ENCODE data around the gene SAFB.

SAFB gene

GRCh38 chr19:5628919-5629481, 6.1 kb downstream of the SAFB start:
- no peak for DNase-seq

- DNase-seq = no peak
Measured at GRCh38 chr19:5631567-5632240, 8.8 kb downstream of the SAFB start.

DNA sequence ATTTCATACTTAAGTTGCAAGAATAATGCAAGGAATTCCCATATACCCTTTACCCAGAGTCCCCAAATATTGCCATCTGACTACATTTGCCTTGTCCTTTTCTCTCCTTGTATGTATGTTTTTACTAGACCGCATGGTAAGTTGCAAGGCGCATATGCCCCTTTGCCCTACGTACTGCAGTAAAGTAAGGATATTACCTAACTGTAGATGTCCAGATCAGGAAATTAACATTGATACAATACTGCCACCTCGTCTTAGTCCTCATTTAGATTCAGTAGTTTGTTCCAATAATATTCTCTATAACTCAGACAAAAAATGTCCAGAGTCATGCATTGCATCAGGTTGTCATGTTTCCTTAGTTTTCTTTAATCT, 9.3 kb downstream of the SAFB start:
- DNase-seq = no peak

DNA sequence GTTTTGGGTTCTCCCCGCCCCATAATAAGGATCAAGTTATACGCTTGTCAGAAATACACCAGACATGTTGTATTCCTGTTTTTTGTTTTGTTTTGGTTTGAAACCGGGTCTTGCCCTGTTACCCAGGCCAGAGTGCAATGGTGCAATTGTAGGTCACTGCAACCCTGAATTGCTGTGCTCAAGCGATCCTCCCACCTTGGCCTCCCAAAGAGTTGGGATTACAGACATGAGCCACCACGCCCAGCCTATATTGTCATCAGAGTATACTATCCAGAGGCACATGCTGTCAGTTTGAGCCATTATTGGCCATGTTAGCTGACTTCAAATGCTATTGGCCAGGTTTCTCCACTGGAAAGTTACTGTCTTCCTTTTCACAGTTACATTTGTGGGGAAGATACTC, 9.8 kb downstream of the SAFB start:
- DNase-seq = no peak

- DNase-seq = no peak
Measured at GRCh38 chr19:5635427-5635826, 12.5 kb downstream of the SAFB start.

- no peak for DNase-seq
Measured at GRCh38 chr19:5637971-5638370, 15.1 kb downstream of the SAFB start.

DNA sequence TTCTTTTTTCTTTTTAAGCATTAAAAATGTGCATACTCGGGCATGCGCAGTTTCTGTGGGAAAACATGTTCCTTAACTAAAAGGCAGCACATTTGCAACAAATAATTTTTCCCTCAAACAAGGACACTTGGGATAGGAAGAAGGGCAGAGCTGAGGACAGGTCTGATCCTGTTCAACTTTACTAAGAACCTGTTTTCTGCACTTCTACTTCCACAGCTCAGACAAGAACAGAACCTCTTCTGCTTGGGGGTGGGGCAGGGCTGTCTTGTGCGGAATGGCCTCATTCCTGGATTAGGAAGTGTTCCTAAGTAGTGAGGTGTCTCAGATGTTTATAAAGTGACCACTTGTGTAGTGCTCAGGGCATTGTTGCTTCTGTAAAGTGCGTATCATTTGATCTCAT, 18.3 kb downstream of the SAFB start:
- DNase-seq = no peak

DNA sequence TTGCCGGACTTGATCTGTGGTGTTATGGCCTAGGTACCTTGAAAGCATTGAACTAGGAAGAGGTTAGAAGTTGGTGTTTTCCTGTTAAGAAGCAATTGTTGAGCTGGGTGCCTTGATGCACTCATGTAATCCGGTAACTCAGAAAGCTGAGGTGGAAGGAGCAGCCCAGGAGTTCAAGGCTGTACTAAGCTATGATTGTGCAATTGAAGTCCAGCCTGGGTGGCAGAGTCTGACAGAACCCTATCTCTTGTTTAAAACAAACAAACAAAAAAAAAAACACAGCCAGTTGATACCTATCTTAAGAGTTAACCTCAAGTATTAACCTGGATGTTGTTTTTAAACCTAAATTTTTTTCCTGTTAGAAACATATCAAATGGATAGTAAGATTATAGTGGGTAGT, 19.3 kb downstream of the SAFB start:
- no peak for DNase-seq

GRCh38 chr19:5643060-5643459, 20.2 kb downstream of the SAFB start:
- DNase-seq = no peak

- DNase-seq = no peak
Measured at GRCh38 chr19:5644037-5644436, 21.2 kb downstream of the SAFB start.

DNA sequence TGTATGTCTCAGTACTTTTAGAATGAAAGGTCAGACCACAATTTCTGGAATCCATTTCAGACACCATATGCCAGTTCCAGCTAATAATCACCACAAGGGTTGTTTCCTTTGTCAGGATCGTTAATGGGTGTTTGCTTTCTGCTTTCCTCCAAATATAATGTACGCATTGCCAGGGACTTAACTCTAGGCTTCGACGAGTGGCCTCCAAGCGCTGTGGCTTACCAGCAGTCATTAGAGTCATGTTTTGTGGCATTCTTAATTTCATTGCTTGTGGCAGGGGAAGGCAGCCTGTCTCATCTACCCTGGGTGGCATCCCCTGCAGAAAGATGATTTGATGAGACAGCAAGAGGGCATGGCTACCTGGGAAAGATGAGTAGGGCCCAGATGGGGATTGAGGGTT, 22.5 kb downstream of the SAFB start:
- DNase-seq = no peak

DNA sequence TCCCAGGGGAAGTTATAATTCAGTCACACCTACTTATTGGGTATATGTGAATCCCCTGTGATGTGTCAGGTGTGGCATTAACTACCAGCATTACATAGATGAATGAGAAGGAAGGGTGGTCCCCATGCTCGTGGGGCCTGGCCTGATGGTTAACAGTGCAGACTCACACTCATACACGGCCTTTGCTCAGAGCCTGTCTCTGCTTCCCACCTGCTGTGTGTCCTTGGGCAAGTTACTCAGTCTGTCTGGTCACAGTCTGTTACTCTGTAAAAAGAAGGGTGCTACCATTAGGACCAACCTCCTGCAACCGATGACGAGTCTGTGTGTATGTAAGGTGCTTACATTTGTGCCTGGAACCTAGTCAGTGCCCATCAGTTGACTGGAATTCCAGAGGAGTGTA, 23.8 kb downstream of the SAFB start:
- DNase-seq = no peak

DNA sequence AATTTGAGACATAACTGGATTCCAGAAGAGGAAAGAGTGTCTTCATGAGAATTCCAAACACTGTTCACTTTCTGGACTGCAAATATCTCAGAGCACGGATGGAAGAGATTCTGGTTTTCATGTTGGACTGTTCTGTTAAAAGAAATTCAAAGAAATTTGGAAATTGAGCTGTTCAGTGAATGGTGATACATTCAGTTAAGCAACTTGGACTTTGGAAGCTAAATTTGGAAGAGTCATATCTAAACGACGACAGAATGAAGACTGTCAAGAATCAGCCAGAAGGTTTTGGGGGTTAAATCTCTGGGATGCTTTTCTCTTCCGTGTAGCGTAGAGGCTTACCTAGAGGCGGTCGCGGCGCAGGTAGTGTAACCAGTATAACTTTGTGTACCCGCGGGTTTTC, 25.6 kb downstream of the SAFB start:
- DNase-seq = no peak

DNA sequence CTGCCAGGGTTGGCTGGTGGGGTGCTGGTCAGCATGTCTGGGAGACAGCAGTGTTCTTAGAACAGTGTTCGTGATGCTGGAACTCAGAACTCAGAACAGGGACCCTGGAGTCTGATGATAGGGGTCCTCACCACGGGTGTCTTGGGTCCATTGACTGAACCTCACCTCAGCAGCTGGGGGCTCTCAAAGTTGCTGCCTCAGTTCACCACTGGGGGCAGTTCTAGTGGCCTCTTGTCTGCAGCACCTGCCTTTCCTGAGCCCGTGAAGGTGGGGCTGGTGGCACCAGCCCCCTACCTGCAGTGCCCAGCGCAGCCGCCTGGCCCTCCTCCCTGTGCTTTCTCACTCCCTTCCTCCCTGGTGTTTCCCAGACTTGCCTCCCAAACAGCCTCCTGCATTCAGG, 28.5 kb downstream of the SAFB start:
- DNase-seq = no peak

- no peak for DNase-seq
Measured at GRCh38 chr19:5652261-5652660, 29.4 kb downstream of the SAFB start.

DNA sequence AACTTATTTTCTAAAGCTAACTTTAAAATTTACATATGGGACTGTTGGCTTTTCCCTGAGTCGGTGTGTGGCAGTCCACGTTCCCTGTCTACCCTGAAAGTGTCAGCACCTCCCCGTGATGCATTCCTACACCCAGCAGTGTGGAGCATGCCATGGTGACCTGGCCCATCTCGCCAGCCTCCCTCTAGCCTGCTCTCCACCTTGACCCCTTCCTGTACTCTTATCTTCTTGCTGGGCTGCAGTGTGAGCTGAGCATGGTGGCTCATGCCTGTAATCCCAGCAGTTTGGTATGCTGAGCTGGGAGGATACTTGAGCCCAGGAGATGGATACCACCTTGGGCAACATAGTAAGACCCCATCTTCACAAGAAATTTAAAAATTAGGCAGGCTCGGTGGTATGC, 32.0 kb downstream of the SAFB start:
- no peak for DNase-seq

GRCh38 chr19:5655412-5655811, 32.5 kb downstream of the SAFB start:
- no peak for DNase-seq

- no peak for DNase-seq
Measured at GRCh38 chr19:5661483-5661882, 38.6 kb downstream of the SAFB start.

- DNase-seq = no peak
Measured at GRCh38 chr19:5663904-5664303, 41.0 kb downstream of the SAFB start.

DNA sequence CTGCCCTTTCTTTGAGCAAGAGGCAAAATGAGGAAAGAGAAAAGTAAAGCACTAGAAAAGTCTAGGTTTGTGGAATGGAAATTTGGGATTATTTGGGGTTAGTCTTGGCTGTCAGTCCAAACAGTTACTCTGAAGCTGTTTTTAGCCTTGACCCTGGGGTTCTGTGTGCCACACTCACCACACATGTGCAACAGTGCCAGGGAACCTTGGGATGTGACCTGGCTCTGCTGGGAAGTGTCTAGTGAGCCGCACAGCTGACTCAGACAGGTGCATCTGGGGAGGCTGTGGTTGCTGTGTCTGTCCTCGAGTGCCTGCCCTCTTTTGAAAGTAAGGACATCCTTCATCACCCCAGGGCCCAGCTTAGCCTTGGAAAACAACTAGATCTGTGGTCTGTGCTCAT, 41.6 kb downstream of the SAFB start:
- no peak for DNase-seq

DNA sequence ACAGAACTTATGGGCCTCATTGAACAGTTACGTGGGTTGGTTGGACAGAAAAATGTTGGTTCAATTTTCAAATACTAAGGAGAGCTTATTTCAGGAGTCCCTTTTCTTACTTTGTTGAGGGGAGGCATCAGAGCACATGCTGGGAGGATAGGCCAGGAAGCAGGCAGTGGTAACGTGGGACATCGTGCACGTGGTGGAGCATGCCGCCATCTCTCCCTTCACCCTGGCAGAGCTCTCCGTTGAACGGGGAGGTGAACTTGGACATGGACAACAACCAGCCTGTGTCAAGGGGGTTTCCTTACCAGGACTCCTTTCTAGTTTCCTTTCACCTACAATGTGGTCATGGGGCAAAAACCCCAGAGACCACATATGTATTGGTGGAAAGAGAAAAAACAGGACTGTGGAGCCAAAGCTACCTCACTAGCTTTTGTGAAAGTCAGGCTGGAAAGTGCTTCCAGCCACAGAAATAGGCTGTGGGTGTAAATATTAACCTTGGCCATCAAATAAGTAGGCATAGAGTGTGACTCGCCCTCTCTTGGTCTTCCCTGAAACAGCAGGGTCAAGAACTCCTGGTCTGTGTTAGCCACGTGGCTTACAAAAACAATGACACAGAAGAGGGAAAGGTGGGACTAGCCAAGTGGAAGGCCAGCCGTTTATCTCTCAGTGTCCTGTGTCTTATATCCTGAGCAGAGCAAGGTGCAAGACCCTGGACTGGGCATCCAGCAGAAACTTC, 43.1 kb downstream of the SAFB start:
- no peak for DNase-seq

DNA sequence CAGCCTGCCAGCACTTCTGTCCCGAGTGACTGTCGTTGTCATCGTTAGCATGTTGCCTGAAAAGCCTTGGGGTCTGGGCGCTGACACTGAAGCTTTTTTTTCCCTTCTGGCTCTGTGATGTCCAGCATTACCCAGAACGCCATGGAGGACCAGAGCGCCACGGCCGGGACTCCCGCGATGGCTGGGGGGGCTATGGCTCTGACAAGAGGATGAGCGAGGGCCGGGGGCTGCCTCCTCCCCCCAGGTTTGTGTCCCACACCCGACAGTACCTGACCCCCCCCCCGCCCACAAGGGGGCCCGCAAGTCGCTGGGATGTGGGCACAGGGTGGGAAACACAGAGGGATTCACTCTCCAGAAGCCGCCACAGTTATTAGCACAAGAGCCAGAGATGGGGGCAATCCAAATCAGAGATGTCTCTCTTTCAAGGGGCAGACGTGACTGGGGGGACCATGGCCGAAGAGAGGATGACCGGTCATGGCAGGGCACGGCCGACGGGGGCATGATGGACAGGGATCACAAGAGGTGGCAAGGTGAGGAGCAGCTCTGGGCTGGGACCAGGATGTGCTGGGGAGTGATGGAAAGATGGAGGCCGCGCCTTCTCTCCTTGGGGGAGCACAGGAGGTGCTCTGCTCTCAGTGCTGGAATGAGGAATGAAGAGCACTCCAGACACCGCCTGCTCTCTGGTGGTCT, 44.2 kb downstream of the SAFB start:
- DNase-seq = no peak

DNA sequence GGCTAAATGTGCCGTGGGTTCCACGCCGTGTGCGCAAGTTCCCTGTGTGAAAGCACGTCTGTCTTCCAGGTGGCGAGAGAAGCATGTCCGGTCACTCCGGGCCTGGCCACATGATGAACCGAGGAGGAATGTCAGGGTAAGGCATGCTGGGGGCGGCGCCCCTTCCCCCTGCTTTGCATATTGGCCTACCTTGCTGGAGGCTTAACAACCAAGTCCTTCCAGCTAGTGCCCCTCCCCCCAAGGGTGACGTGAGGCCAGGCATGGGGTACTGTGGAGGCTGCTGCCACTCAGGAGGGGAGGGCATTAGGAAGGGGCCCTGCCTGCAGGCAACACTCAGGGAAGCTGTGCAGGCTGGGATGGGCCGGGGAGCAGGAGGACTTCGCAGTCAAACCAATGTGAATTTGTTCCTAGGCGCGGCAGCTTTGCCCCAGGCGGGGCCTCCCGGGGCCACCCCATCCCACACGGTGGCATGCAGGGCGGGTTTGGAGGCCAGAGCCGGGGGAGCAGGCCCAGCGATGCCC, 44.9 kb downstream of the SAFB start:
- DNase-seq = no peak

GRCh38 chr19:5669212-5669611, 46.3 kb downstream of the SAFB start:
- DNase-seq = no peak
